ENCODE measurements around the gene UBXN6.

GRCh38 chr19:4473011-4473762, 15.6 kb upstream of the UBXN6 start:
- TF ChIP-seq, protein P1, sequence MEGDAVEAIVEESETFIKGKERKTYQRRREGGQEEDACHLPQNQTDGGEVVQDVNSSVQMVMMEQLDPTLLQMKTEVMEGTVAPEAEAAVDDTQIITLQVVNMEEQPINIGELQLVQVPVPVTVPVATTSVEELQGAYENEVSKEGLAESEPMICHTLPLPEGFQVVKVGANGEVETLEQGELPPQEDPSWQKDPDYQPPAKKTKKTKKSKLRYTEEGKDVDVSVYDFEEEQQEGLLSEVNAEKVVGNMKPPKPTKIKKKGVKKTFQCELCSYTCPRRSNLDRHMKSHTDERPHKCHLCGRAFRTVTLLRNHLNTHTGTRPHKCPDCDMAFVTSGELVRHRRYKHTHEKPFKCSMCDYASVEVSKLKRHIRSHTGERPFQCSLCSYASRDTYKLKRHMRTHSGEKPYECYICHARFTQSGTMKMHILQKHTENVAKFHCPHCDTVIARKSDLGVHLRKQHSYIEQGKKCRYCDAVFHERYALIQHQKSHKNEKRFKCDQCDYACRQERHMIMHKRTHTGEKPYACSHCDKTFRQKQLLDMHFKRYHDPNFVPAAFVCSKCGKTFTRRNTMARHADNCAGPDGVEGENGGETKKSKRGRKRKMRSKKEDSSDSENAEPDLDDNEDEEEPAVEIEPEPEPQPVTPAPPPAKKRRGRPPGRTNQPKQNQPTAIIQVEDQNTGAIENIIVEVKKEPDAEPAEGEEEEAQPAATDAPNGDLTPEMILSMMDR (IDR thresholded peaks at IDR 0.05): no peak
- TF ChIP-seq POLR2AphosphoS5 (IDR thresholded peaks at IDR 0.05) (no peak), POLR2A (IDR thresholded peaks at IDR 0.05) (no peak), EP300 (IDR thresholded peaks at IDR 0.05) (no peak)
